OCI-M2 (cell line): ENCODE measurements around the gene ITGA11.

Source experiments
- DNase-seq: peaks from one replicate; lab custom pipeline; 2025; ENCODE audit not compliant: unreplicated experiment; lab: John Stamatoyannopoulos, UW

The ITGA11 gene

GRCh38 chr15:68339481-68339880, 92.5 kb downstream of the ITGA11 start:
- no peak for DNase-seq

DNA sequence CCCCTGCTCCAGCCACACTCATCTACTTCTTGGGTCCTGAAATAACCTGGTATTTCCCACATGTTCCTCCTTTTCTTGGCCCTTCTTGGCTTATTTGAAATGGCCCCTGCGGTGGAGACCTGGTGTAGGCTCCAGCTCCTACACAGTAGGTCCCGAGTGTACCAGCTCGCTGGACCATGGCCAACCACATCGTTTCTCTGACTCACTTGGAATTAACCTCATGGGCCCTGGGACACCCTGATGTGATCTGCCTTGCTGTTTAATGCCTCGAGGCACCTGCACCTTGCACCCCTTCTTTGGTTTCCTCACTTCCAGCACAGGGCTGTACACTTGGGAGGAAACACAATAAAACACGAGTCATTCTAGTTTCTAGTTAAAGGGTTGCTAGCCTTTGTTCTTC, 94.1 kb downstream of the ITGA11 start:
- DNase-seq: no peak

DNA sequence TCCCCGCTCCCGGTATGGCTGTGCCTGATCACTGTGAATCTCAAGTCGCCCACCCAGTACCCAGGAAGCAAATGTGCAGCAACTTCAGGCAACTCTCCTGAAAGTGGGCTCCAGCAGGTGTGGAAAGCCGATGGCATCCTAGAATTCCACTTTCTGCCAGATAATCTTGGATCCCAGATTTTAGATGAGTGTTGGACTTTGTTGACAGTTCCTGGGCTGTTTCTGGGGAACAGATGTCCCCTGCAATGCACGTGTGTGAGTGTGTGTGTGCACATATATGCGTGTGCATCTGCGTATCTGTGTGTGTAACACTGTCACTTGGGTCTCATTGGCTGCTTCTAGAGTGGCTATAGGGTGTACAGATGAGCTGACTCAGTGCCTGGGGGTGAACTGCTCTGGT, 95.4 kb downstream of the ITGA11 start:
- no peak for DNase-seq

DNA sequence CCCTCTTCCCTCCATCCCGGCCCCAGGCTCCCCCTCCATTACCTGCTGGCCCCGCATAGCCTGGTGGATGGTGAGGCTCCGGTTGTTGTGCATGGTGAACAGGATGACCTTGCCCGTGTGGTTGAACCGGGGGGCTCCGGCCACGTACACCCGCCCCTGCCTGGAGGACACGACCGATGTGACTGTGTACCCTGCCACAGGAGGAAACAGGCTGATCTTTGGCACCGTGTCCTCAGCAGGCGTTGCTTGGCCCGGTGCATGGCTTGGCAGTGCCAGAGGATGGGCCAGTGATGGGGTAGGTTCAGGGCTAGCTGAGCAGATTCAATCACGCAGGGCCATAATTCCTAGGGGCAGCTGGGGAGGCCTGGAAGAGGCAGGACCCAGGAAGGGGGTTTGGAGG, 96.3 kb downstream of the ITGA11 start:
- no peak for DNase-seq

GRCh38 chr15:68335251-68335650, 96.7 kb downstream of the ITGA11 start:
- DNase-seq: no peak

- no peak for DNase-seq
These were observed 97.3 kb downstream of the ITGA11 start for GRCh38 chr15:68334661-68335124.

DNA sequence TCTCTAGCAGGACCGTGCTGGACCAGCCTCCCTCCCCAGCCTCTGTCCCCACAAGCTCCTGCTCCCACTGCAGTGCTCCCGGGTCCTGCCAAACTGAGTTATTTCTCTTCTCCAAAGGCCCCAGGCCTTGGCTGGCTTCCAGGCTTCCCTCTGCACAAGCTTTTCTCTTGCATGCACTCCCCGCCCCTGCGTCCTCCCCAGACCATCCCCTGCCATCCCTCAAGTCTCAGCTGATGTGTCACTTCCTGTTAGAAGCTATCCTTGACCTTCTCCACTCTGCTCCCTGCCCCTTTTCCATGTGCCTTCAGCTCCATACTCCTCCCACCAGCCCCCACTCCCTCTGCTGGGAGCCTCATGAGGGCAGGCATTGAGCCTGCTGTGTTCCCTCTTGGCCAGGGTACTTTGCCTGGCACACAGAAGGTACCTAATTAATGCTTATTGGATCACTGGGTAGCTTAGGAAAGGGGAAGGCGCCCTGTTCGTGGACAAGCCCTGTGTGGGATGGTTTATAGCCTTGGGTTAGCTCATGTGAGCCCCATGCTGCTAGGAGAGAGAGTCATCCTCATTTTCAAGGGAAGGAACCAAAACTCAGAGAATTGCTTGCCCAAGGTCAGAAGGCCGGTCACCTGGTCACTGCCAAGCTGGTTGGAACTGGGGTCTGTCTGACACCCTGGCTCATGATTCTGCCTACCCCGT, 98.0 kb downstream of the ITGA11 start:
- DNase-seq: no peak

- no peak for DNase-seq
These were observed 99.7 kb downstream of the ITGA11 start for GRCh38 chr15:68332266-68332665.

DNA sequence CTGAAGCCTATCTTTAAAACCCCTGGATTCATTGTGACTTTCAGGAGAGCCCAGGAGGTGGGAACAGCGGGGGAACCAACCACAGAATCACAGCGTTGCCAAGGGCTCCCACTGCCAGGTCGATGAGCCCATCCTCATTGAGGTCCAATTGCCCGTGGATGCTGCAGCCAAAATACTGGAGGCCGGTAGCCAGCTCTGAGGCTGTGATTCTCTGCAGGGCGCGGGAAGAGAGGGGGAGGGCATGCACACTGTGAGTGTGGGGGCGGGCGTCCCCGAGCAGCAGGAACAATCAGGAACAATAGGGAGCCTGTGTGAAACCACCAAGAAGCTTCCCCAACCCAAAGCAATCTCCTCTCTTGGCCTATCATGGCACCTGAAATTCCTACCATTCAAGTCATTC, 101.1 kb downstream of the ITGA11 start:
- no peak for DNase-seq

- DNase-seq: no peak
These were observed 101.5 kb downstream of the ITGA11 start for GRCh38 chr15:68330416-68330815.

DNA sequence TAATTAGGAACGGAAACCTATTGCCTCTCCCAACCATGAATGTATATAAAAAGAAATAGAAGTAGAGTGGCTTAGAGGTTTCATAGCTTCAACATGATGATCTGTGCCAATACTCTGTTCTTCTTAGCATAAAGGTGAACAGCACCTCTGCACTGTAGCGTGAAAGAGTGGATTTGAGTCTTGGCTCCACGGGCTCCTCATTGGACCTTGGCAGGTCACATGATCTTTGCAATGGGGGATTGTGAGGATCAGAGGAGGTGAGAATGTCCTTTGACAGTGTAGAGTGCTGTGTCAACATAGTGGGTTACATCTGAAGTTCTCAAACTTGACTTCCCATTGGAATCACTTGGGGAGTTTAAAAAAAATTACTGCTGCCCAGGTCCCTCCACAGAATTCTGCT, 103.0 kb downstream of the ITGA11 start:
- DNase-seq: no peak

- no peak for DNase-seq
These were observed 103.5 kb downstream of the ITGA11 start for GRCh38 chr15:68328443-68328842.

GRCh38 chr15:68326711-68327354, 105.1 kb downstream of the ITGA11 start:
- DNase-seq: no peak

DNA sequence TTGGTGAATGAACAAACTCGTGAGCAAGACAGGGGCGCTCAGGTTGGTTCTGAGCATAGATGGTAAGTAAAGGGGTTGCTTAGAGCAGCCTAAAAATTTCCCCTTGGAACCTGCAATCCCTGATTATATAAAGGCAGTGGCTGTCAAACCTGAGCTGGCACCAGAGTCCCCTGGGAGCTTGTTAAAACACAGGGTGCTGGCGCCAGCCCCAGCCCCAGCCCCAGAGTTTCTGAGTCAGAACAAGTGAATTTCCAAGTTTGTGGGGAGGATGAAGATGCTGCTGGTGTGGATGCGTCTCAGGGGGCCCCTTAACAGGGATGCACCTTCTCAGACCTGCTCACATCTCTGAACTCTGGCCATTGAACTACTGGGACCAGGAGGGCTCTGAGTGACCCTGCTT, 106.2 kb downstream of the ITGA11 start:
- DNase-seq: no peak

- DNase-seq: no peak
These were observed 109.2 kb downstream of the ITGA11 start for GRCh38 chr15:68322796-68323195.

- no peak for DNase-seq
These were observed 110.7 kb downstream of the ITGA11 start for GRCh38 chr15:68321229-68321628.

GRCh38 chr15:68319997-68320396, 112.0 kb downstream of the ITGA11 start:
- no peak for DNase-seq

- no peak for DNase-seq
These were observed 112.7 kb downstream of the ITGA11 start for GRCh38 chr15:68318931-68319909.

DNA sequence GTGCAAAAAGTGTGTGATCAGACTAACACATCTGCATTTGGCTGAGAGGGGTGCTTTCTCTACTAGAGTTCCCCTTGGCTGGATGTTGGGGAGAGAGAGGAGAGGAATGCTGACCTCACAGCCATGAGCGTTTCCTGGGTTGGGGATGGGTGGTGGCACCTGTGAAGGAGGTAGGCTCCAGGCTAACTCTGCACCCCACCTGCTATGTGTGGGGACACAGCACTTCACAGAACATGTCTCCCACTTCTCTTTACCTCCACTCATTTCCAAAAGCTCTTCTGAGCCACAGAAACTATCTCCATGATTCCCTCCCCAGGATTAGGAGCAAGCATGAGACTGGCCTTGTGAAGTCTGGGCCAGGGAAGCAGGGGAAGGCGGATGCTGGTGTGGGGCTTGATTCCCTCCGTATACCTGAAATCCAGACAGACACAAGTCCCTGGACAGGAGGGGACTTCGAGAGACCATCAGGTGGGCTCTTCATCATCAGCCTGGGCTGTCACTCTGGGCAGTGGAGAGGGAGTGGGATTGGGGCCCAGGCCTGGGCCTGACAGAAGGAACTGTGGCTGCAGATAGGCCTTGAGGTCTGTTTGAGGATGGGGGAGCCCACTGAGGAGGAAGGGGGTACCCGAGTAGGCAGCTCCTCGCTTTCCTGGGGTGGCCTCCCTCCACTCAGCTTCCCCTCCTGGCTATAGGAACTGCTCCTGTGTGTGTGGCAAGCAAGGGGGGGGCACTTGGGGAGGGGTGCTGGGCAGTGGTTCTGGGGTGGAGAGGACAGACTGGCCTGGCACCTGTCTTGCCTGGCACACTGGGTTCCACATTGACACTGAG, 113.7 kb downstream of the ITGA11 start:
- no peak for DNase-seq

- no peak for DNase-seq
These were observed 114.5 kb downstream of the ITGA11 start for GRCh38 chr15:68317281-68318007.
